Kasumi-1 (cell line): ENCODE measurements around the gene OBI1.

Source experiments
- DNase-seq, 2 experiments: peaks; one replicate each; lab custom pipeline; 2025; lab: John Stamatoyannopoulos, UW

The OBI1 gene

DNA sequence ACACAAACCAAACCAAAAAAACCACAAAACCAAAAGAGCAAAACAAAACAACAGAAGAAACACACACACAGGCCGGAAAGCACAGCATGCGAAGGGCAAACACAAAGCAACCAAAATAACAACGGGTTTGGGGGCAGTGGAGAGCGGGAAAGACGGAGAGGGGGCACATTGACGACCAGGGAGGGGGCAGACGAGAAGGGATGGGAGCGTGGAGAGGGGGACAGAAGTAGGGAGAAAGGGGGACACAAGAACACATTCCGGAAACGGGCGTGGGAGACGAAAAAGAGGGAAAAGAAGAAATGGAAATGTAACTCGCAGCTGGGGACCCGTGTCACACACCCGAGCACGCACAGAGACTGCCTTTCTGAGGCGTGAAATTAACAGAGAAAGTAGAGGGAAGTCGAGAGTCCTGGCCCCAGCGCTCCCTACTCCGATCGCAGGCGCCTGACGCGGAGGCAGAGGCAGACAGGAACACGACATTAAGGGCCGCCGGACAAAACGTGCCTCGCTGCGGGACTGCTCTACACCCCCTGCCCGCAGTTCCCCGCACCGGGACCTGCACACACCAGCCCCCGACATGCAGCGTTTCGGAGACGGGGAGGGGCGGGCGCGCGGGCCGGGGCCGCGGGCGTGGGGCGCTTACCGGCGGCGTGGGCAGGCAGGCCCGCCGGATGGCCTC is 56.3 kb downstream of the OBI1 start:
- peak; percentile 17 to 35 for DNase-seq

DNA sequence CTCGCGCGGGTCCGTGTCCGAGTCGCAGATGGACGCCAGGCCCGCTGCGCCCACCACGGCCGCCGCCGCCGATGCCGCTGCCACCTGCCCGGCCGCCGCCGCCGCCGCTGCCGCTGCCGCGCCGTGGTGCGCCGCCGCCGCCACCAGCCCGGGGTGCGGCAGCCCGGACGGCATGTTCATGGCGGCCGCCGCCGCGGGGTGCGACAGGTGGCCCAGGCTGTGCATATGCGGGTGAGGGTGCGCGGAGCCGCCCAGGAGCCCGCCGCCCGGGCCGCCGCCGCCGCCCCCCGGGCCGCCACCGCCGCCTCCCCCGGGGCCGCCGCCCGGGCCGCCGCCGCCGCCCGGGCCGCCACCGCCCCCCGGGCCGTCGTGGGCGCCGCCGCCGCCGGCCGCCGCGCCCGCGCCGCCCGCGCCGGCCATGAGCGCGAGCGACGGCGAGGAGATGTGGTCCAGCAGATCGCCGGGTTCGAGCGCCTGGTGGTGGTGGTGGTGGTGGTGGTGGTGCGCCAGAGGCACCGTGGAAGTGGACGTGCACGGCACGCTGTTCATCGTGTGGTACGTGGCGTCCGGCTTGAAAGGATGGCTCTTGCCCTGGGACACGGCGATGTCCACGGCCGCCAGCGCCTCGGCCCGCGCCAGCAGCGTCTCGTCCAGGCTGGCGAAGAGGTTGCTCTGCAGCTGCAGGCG is 56.9 kb downstream of the OBI1 start:
- no peak for DNase-seq

DNA sequence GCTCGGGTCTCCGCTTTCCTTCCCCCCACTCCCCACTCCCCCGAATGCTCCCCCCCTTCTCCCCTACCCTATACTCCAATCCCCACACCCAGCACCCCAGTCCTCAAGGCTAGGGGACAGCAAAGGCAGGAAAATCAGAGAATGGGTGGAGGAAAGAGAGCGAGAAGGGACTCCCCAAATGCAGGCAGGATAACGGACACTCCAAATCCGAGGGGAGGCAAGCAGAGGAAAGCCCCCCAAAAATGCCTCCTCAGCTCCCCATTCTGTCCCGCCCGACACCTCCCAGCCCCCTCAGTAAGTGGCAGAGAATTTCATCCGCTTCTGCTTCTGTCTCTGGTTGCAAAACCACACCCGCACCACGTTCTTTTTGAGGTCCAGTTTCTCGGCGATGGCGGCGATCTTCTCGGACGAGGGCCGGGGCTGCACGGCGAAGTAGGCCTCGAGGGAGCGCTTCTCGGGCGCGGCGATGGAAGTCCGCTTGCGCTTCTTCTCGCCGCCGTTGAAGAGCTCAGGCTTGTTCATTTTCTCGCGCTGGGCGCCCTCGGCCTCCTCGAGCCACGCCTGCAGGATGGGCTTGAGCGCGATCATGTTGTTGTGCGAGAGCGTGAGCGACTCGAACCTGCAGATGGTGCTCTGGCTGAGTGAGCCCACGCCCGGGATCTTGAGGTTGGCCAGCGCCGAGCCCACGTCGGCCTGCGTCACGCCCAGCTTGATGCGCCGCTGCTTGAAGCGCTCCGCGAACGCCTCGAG is 57.7 kb downstream of the OBI1 start:
- no peak for DNase-seq

DNA sequence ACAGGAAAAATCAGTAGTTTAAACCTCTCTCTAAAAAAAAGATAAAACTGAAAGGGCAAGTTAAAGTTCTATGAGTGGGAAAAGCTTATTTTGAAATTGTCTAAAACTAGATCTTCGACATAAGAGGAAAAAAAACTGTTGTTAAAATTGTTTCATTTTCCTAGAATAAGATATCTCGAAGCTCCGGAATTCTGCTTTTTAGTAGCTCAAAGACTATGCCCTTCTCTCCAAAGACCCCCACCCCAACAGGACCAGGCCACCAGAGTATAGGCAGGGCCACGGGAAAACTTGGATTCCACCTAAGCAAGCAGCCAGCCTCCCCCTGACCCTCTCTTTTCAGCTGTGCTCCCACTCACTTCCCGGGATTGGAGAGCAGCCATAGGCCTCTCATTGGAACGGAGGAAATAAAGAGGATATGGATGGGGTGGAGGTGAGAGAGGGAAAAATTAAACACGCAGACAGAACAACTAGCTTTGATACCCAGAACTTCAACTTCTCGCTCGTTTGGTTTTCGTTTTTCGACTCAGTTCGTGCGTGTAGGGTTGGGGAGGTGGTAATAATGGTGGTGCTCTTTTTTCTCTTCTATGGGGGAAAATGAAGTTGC is 58.6 kb downstream of the OBI1 start:
- DNase-seq = no peak

DNA sequence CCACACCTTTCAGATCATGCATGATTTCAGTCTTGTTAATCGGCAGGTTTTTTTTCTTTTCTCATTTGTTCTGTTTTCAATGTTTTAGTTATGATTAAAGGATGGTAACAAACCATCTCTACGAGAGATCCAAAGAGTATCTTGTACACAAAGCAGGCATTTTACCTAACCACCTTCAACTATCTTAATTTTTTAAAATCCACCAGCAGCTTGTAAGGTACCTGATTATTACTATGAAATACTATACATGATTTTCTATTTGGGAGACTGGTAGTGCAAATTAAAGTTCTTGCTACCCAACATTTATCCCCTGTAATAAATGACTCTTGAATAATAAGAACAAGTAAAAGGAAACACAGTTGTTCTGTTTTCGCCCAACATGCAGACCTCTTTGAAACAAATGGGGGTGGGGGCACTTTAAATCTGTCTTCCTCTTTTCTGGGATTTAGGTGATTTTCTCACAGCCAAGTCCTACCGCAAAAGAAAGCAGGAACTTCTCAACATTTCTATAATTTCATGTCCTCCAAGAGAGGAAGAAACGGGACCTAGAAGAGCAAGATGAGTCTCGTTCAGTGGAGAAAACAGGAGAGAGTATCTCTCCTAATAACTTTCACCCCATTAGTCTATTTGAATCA is 59.2 kb downstream of the OBI1 start:
- peak; percentile 19 to 22 for DNase-seq

DNA sequence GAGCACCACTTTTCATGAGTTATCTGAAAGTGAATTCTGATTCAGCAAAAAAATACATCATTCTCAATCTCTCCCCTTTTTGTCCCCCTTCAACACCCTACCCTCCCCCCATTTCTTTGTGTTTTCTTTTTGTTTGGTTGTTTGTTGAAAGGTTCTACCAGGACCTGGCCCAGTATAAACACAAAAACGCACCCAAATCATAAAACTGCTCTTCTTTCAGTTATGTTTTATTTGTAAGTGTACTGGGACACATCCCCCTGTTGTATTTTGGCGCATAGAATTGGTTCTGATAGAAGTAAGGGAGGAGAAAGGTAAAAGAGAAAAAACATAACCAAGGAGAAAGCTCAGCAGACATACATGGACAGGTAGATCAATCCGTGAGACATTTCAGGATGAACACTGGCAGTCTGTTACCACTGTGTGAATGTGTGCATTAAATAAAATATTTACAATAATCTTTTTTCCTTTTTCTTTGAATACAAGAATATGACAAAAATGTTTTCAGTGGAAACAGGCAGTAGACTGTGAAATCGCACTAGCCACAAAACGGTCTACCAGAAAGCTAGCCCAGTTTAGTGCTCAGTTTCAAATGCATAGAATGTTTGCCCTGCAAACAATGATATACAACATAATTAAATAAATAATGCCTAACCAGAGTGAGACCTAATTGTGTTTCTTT is 59.9 kb downstream of the OBI1 start:
- no peak for DNase-seq

DNA sequence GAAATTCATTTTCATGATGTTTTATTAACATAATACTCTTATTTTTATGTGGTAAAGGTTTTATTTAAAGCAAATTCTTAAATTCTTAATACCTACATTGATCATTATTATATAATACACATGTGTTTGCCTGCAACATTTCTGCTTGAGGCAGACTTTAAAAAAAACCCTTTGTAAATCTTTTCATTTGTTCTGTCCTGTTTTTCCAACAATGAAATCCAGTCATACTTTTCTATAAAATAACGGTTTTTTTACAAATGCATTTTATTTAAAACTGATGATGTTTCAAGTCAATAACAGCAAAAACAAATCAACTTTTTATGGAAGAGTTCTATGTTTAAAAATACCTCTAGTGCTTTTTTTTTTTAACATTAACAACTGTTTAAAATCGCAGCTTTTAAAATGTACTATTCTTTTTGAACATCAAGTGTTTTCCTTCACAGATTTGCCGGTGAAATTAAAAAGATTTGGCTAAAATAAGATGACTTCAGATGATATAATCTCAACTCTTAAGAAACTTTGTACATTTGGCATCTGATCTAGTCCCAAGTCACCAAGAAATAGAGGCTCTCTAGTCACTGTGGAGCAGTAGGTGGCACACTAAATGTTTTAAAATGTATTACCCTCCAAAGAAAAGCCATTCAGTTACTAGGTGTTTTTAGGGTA is 60.7 kb downstream of the OBI1 start:
- peak in 1 of 2 experiments; percentile 34 for DNase-seq

DNA sequence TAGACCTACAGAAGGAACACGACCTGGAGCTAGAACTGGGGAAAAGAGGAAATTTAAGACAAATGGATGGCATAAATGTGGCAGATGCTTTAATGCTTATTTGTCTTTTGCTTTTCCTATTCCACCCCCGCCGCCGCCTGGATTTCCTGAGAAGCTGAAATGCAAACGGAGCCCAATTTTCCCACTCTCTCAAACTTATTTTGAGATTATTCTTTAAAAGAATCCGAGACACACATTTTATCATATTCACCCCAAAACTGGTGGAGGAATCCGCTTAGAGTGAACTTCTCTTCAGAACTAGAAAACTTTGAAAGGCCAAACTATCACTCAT is 61.4 kb downstream of the OBI1 start:
- DNase-seq = no peak

DNA sequence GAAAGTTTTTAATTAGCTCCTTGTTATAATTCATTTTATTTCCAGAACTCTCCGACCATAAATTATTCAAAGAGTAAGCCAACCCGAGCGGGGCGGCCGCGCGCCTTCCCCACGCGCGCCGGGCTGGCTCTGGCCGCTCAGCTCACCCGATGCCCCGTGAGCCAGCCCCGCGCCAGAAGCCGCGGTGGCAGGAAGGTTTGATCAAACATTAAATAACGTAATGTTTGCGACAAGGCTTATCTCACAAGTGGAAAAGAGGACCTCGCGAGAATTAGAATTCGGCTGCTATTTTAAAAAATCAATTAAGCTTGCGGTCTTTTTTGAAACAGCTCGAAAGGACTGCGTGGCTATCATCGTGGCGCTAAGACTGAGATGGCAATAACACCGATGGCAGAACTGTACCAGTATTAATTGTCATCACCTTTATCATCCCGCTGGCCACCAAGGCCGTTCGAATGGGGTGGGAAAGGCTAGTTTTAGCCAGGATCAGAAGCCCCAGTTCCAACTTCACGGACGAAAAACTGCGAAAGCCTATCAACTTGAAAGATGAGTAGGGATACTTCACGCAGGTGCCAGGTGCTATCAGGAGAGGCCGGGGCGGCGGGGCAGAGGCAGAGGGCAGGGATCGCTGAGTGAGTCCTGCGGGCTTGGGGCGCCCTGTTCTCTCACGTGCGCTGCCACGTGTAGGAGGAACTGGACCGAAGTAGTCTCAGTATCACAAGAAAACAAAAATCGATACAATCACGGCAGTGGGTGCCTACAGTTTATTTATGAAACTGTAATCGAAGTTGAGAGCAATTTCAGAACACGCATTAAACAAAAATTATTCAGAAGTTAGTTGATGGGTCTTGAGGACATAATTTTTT is 62.0 kb downstream of the OBI1 start:
- DNase-seq = no peak

DNA sequence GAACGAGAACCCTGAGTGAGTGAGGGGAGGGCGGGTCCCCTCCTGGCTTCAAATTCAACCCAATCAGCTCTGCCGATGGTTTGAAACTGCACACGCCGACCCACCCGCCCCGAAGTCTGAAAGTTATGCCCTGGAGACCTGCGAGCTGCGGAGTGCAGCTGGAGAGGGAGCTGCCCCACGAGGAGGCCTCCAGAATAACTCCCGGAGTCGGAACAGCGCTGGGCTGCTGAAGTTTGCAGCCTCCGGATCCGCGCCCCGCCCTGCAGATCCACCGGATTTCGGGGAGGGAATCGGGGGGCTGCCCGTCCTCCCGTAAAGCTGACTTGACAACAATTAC is 62.6 kb downstream of the OBI1 start:
- peak in 1 of 2 experiments; percentile 30 for DNase-seq

DNA sequence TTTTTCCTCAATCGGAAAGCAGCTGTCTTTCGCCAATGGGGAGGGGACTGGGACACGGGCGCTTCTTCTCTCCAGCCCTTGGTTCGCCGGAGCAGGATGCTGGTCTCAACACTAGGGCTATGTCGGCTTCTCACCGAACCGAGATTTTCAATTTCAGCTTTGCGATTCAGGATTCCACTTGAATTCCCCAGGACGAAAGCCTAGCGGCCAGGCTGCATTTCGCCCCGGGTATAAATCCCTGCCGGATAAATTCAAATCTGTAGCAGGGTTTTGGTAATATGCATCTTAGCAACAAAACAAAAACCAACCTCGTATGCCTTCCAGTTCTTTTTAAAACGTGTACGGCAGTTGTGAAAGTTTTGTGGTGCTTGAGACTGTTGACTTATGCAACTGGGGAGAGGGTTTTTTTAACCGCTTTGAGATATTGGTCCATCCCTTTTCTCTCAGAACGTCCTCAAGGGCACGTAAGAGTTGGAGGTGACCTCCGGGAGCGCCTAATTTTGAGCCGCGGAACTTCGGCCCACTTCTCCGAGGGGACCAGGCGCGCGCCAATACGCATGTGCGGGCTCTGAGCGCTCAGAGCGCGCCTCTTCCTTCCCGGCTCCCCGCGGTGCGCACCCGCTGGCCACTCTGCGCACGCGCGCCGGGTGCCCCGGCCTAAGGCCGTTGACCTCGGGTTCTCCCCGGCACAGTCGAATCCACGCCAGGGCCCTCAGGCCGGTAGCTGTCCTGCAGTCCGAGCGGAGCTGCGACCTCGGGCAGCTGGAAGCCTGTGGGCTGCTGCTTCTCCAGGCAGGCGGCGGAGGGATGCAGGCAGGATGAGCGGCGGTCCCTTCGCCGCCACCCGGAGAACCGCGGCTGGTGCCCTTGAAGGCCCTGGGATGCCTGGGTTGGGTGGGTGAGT is 63.2 kb downstream of the OBI1 start:
- DNase-seq = peak; percentile 45 to 52

DNA sequence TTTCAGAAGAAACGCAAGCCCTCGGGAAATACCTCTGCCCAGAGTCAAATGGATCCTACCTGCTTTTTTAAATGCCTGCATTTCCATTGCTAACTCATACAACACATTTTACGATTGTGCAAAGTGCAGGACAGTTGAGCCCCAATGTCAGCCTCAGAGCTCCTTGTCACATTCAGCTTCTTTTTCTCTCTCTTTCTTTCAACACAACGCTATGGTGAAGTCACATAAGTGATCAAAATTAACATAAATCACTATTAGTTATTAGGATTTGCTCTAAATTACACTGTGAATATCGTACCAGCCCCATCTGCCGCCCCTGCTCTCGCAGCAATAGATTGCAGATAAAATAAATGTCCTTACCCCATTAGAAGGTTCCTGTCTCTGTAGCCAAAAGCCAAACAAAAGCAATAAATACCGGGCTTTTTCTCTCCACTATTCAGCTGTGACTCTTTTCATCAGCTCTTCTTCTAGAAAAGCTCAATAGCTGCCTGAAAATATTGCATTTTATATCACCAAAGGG is 64.4 kb downstream of the OBI1 start:
- no peak for DNase-seq

DNA sequence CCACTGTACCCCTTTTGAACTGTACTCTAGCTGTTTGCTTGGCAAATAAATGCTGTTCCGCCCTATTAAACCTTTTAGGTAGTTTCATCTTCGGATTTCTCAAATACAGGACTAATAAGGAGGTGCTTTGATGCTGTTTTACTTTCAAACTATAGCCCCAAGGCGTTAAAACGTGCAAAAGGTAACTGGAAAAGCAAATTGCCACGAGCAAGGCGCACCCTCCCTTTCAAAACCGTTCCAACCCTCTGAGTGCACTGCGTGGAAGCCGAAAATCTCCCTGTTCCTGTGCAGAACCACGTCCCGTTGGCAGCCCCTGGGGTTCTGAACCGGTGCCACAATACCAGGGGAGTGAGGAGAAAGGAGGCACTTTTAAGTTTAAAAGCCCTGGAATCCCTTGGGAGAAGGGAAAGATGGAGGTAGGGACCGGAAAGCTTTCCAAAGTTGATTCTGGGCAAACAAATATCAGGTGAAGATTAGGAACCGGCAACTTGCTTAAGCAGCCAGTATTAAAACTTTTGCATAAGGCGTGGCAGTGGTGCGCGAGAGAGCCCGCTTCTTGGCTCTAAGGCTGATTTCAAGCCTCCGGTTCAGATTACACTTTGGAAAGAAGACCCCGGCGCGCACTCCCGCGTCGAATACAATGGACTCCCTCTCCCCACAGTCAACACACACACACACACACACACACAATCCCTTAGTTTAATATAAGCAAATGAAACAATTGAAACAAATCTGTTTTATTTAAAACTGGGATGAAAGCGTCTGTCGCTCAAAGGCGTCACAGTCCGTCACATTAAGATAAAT is 65.1 kb downstream of the OBI1 start:
- no peak for DNase-seq

DNA sequence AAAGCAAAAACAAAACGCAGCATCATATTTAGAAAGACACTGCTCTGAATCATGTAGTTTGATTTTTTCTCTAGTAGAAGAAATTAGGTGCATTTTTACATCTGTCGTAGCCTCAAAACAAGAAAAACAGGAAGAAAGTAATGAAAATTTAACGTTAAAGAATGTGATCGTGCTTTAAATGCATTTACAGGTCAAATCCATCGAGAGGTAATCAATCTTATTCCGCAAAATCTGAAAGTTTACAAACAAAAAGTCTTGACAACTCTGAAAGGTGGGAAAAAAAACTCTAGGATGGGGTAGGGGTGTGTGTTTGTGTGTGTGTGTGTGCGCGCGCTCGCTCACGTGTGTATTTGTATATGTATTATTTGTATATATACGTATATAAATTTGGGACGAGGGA is 65.8 kb downstream of the OBI1 start:
- DNase-seq = no peak

DNA sequence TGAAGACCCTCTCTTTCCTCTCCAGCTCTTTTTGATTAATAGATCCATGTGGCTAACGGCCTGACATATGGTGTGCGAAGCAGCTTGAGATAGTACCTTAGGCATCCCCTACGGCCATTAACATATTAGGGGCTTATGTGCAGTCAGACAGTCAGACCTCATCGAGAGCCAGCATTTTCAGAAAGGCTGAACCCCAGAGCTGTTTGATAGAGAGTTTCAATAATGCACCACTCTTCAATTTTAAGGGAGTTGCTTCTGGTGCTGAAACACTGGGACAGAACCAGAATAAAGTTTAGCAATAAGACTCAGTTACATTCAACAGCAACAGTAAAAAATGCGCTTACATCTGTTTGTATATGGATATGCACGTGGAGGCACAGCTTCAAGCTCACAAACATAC is 66.4 kb downstream of the OBI1 start:
- DNase-seq = no peak

DNA sequence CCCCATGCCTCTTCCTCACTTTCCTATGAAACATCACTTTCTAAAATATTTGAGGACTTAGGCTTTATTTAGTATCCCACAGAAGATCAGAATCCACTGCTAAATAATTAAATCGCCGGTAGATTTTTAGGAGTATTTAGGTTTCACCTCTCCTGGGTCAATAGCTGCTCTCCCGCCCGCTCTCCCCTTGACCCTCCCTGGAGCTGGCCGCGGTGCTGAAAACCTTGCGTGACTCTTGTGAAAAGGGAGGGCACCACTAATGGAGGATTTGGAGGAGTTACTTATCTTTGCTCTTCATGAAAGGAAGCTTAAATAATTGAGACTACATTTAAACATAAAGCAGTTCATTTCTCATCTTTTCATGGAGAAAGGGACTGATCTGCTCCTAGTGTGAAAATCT is 69.7 kb downstream of the OBI1 start:
- peak in 1 of 2 experiments; percentile 31 for DNase-seq

DNA sequence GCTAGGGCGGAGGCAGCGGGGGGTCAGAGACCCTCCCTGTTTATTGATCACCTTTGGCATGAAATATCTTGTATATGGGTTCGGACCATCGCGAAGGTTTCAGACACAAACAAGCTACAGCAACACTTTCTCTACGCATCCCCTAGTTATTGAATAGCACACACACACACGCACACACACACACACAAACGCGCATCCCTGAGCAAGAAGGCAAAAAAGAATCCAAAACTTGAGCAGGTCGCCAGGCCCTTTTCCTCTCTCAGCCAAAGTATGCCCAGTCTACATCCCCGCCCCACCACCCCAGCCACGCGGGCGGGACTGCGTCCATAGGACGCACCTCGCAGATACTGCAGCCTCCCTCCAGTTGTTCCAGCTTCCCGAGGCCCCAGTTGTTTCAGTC is 71.6 kb downstream of the OBI1 start:
- DNase-seq = no peak

DNA sequence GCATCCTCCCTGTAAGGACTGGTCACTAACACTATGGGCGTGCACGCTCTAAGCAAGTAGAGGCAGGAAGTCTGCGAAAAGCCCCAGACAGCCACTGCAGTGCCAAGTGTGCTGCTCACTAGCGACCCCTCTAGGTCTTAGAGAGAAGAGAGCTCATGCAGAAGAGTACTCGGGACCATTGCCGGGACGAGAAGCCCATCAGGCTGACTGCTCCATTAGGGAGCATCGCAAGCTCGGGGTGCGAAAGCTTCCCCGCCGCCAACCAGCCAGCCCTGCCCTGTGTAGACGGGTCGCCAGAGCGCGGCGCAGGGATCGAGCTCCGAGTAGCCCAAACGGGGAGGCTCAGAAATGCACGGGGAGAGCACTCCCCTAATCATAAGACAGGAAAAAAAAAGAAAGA is 72.2 kb downstream of the OBI1 start:
- no peak for DNase-seq
